H4 (cell line): Measurements from ENCODE around the gene TXNIP. TPM values are rescaled to one million over a fixed set of nuclear protein-coding genes. Genes with fewer than 3 reads are reported as not detected.

Experiments
- DNase-seq: peaks from one replicate; pipeline ENCODE4 v3.0.0-alpha.2; 2015; ENCODE audit warnings: low spot score
- total RNA-seq: library from RNA; depleted of rRNA; stranded (reverse); fragments of >200 nt; shearing (Covaris generic); gene quantifications from 2 replicates; pipeline ENCODE4 v1.2.3, GENCODE V29; 2014

TXNIP gene
- total RNA-seq, 1 experiment from 2014 or later: 102 TPM

GRCh38 chr1:145963265-145964019 is 32.9 kb downstream of the TXNIP start:
- no peak for DNase-seq

- DNase-seq: no peak
Observed at GRCh38 chr1:145962157-145963102, 33.9 kb downstream of the TXNIP start.

DNA sequence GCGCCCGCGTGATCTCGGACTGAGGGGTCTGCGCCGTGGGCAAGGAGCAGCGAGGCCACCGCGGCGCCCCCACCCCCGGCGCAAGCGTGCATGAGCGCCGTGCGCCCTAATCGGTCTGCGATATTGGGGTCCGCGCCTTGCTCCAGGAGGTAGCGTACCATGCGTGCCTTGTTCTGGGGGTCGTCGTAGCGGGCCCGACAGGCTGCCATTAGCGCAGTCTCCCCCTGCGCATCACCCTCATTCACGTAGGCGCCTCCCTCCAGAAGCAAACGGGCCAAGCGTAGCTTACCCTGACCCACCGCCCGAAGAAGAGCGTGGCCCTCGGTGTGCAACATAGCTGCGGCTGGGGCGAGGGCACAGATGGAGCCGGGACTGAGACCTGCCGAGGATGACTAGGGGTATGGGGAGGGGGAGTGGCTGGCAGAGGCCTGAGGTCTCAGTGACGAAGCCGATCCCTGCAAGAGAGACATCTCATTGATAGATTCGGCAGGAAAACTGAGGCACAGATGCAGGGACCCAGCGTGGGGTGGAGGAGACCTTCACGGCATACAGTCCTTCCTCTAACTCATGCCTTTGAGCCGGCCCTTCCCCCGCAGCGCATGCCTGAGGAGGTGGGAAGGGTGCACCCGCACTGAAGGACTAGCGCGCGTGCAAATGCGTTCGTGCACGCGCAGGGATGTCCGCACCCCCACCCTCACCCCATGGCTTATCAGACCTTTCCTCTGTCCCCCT is 34.8 kb downstream of the TXNIP start:
- DNase-seq: no peak

- DNase-seq: no peak
Observed at GRCh38 chr1:145961109-145961424, 35.3 kb downstream of the TXNIP start.

GRCh38 chr1:145960468-145961108 is 35.8 kb downstream of the TXNIP start:
- no peak for DNase-seq

DNA sequence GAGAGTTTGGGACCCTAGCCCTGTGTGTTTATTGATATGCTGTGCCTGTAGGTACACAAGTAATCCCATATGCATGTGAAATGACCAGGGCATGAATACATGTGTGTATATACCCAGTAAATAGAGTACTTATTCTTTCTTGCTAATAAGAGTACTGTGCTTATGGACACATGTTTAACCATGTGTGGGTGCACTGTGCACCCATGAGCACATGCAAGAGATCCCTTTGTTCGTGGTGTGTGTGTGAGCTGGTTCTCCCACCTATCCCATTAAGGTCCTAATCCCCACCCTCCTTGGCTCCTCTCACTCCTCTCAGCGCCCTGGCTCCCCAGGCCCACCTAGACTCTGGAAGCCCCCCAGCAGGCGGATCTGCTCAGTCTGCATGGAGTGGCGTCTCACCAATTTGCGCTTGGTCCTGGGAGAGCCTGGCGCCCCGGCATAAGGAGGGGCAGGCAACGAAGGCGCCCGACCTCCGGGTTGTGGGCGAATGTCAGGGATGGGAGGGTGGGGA is 36.4 kb downstream of the TXNIP start:
- no peak for DNase-seq

- no peak for DNase-seq
Observed at GRCh38 chr1:145959333-145959732, 37.0 kb downstream of the TXNIP start.

DNA sequence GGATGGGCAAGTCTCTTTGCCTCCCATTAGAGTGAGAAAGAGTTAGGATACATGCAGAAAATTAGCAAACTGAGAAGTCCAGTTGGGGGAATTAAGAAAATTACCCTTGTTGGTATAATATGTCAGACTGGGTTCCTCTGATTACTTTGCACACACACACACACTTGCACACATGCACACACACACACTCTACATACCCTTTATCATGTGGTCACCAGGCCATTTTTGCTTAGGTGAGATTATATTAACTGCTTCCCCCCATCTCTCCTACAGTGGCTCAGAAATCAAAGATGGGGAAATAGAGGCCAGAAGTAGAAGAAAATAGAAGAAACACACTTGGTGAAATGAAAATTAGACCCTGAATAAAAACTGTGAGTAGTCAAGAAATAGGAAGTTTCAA is 37.6 kb downstream of the TXNIP start:
- no peak for DNase-seq

GRCh38 chr1:145957443-145958319 is 38.7 kb downstream of the TXNIP start, which contains the start of gene LIX1L:
Gene LIX1L, minus strand, starts transcription at chr1:145958017. Its CDS starts 90 bp downstream, at chr1:145957927.
- peak; percentile 96 for DNase-seq

- no peak for DNase-seq
Observed at GRCh38 chr1:145956781-145957442, 39.5 kb downstream of the TXNIP start.

GRCh38 chr1:145956361-145956760 is 40.0 kb downstream of the TXNIP start:
- DNase-seq: no peak

GRCh38 chr1:145955436-145955835 is 40.9 kb downstream of the TXNIP start:
- DNase-seq: no peak

- DNase-seq: no peak
Observed at GRCh38 chr1:145953861-145954260, 42.5 kb downstream of the TXNIP start.

- no peak for DNase-seq
Observed at GRCh38 chr1:145952903-145953302, 43.5 kb downstream of the TXNIP start.

DNA sequence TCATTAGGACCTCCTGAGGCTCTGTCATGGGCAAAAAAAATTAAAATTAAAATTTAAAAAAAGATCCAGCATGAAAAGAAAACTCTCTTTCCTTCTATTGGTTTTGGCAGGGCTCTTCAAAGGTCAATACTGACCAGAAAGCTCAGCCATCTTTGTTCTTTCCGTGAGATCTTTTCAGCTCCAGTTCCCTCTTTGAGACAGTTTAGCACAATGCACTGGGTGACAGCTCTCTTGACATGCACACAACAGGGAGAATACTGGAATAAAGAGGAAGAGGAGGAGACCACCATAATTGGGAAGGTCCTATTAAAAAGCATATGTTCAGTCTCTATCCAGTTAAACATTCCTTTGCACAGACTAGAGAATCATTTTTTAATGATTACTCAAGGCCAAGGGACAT is 44.9 kb downstream of the TXNIP start:
- no peak for DNase-seq

- no peak for DNase-seq
Observed at GRCh38 chr1:145949219-145949618, 47.2 kb downstream of the TXNIP start.

- no peak for DNase-seq
Observed at GRCh38 chr1:145947551-145947950, 48.8 kb downstream of the TXNIP start.

GRCh38 chr1:145946477-145946986 is 49.8 kb downstream of the TXNIP start:
- DNase-seq: no peak

DNA sequence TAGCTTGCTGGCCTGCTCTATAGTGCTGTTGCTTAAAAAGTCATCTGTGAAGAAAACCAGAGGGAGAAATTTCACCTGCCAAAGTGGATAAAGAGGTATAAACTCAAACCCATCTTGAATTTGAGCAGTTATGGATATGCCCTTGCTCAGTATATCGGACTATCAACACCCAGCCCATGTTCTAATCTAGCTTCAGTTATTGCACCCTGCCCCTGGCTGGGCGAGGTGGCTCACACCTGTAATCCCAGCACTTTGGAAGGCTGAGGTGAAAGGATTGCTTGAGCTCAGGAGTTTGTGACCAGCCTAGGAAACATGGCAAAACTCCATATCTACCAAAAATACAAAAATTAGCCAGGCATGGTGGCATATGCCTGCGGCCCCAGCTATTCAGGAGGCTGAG is 51.8 kb downstream of the TXNIP start:
- DNase-seq: no peak

- no peak for DNase-seq
Observed at GRCh38 chr1:145942871-145943270, 53.5 kb downstream of the TXNIP start.
